ENCODE results near the gene C1orf167.

Gene C1orf167

GRCh38 chr1:11761285-11761684 lies 708 bp upstream of the C1orf167 start:
- DNase-seq (ENCODE audit: low read depth, low spot score) = no peak

- no peak for DNase-seq (ENCODE audit: low read depth, low spot score)
These were observed 2.1 kb downstream of the C1orf167 start for GRCh38 chr1:11764115-11764514.

- DNase-seq (ENCODE audit: low read depth, low spot score) = no peak
These were observed 2.5 kb downstream of the C1orf167 start for GRCh38 chr1:11764519-11764918.

GRCh38 chr1:11765661-11766428 lies 3.9 kb downstream of the C1orf167 start:
- no peak for DNase-seq (ENCODE audit: low read depth, low spot score)

GRCh38 chr1:11766429-11766776 lies 4.4 kb downstream of the C1orf167 start:
- DNase-seq (ENCODE audit: low read depth, low spot score) = no peak

GRCh38 chr1:11767922-11768704 lies 6.1 kb downstream of the C1orf167 start:
- no peak for DNase-seq (ENCODE audit: low read depth, low spot score)

- DNase-seq (ENCODE audit: low read depth, low spot score) = no peak
These were observed 6.8 kb downstream of the C1orf167 start for GRCh38 chr1:11768821-11769220.

GRCh38 chr1:11769274-11769673 lies 7.3 kb downstream of the C1orf167 start:
- DNase-seq (ENCODE audit: low read depth, low spot score) = no peak

- no peak for DNase-seq (ENCODE audit: low read depth, low spot score)
These were observed 8.0 kb downstream of the C1orf167 start for GRCh38 chr1:11770011-11770410.

GRCh38 chr1:11771481-11772043 lies 9.6 kb downstream of the C1orf167 start:
- DNase-seq (ENCODE audit: low read depth, low spot score) = no peak

GRCh38 chr1:11772458-11772857 lies 10.5 kb downstream of the C1orf167 start:
- DNase-seq (ENCODE audit: low read depth, low spot score) = no peak

GRCh38 chr1:11774753-11775152 lies 12.8 kb downstream of the C1orf167 start:
- DNase-seq (ENCODE audit: low read depth, low spot score) = no peak

- no peak for DNase-seq (ENCODE audit: low read depth, low spot score)
These were observed 15.8 kb downstream of the C1orf167 start for GRCh38 chr1:11777658-11778322.

- DNase-seq (ENCODE audit: low read depth, low spot score) = no peak
These were observed 16.3 kb downstream of the C1orf167 start for GRCh38 chr1:11778336-11778735.

GRCh38 chr1:11778844-11779623 lies 17.0 kb downstream of the C1orf167 start:
- DNase-seq (ENCODE audit: low read depth, low spot score) = no peak

GRCh38 chr1:11779715-11780379 lies 17.9 kb downstream of the C1orf167 start:
- DNase-seq (ENCODE audit: low read depth, low spot score) = no peak

GRCh38 chr1:11780380-11781147 lies 18.6 kb downstream of the C1orf167 start:
- no peak for DNase-seq (ENCODE audit: low read depth, low spot score)

GRCh38 chr1:11781297-11781696 lies 19.3 kb downstream of the C1orf167 start:
- DNase-seq (ENCODE audit: low read depth, low spot score) = no peak

- DNase-seq (ENCODE audit: low read depth, low spot score) = no peak
These were observed 20.2 kb downstream of the C1orf167 start for GRCh38 chr1:11782127-11782708.

- no peak for DNase-seq (ENCODE audit: low read depth, low spot score)
These were observed 21.6 kb downstream of the C1orf167 start for GRCh38 chr1:11783556-11783955.
